ENCODE results near the gene NAT16. TPM values are rescaled to one million over a fixed set of nuclear protein-coding genes. Genes with fewer than 3 reads are reported as not detected.

The NAT16 gene
- total RNA-seq, 2 donors from 2014 or later, result 0.15 to 0.20 TPM

GRCh38 chr7:101174322-101174854 lies 5.7 kb downstream of the NAT16 start:
- peak overlapping the region; percentile 39 for H3K4me3 Mint-ChIP-seq
- DNase-seq, result peak; percentile 77
- no peak overlapping the region for H3K27ac ChIP-seq (ENCODE audit: low read depth, low read length)
- 35 to 44% methylated on average over 25 to 27 of the region's 28 CpGs for WGBS, 2 experiments (ENCODE audit: insufficient coverage in 1 of 2, insufficient read length in 1 of 2)
- H3K4me1 ChIP-seq (ENCODE audit: control insufficient read depth, insufficient read depth, low read length), result peaks cover 3% of the 10 kb centered on the region
- H3K36me3 ChIP-seq (ENCODE audit: control insufficient read depth, insufficient read depth, low read length), result no peaks in the 10 kb centered on the region
- no peak overlapping the region for H3K9ac ChIP-seq (ENCODE audit: extremely low read depth, low read length, poor library complexity, severe bottlenecking)
- H3K9me3 ChIP-seq (ENCODE audit: control insufficient read depth, low read length), result no peaks in the 10 kb centered on the region
- H3K4me3 ChIP-seq (ENCODE audit: low read length), result no peak overlapping the region
- peaks cover 100% of the 10 kb centered on the region for H3K27me3 Mint-ChIP-seq (ENCODE audit: insufficient read depth)
- peaks cover 91% of the 10 kb centered on the region for H3K27me3 ChIP-seq (ENCODE audit: control insufficient read depth, insufficient read depth, low read length, poor library complexity, severe bottlenecking)
- peaks cover 2% of the 10 kb centered on the region for H3K9me3 Mint-ChIP-seq
- H3K36me3 Mint-ChIP-seq (ENCODE audit: low read depth), result peaks cover 2% of the 10 kb centered on the region
- H3K27ac Mint-ChIP-seq, result no peak overlapping the region
- peaks cover 14% of the 10 kb centered on the region for H3K4me1 Mint-ChIP-seq
- TF ChIP-seq CTCF (conservative IDR thresholded peaks at IDR 0.05), result no peak

GRCh38 chr7:101173752-101174244 lies 6.3 kb downstream of the NAT16 start:
- Mint-ChIP-seq H3K27ac (no peak overlapping the region), H3K27me3 (ENCODE audit: insufficient read depth) (peaks cover 100% of the 10 kb centered on the region), H3K4me3 (peak overlapping the region; percentile 39), H3K4me1 (peaks cover 14% of the 10 kb centered on the region), H3K36me3 (ENCODE audit: low read depth) (peaks cover 2% of the 10 kb centered on the region), H3K9me3 (peaks cover 2% of the 10 kb centered on the region)
- no peak for TF ChIP-seq CTCF (conservative IDR thresholded peaks at IDR 0.05)
- no peaks in the 10 kb centered on the region for H3K9me3 ChIP-seq (ENCODE audit: control insufficient read depth, low read length)
- H3K27ac ChIP-seq (ENCODE audit: low read depth, low read length), result no peak overlapping the region
- no peak overlapping the region for H3K4me3 ChIP-seq (ENCODE audit: low read length)
- 22 to 24% methylated on average over 12 to 16 of the region's 16 CpGs for WGBS, 2 experiments (ENCODE audit: insufficient coverage in 1 of 2, insufficient read length in 1 of 2)
- no peak overlapping the region for H3K9ac ChIP-seq (ENCODE audit: extremely low read depth, low read length, poor library complexity, severe bottlenecking)
- H3K36me3 ChIP-seq (ENCODE audit: control insufficient read depth, insufficient read depth, low read length), result no peaks in the 10 kb centered on the region
- peaks cover 91% of the 10 kb centered on the region for H3K27me3 ChIP-seq (ENCODE audit: control insufficient read depth, insufficient read depth, low read length, poor library complexity, severe bottlenecking)
- peaks cover 3% of the 10 kb centered on the region for H3K4me1 ChIP-seq (ENCODE audit: control insufficient read depth, insufficient read depth, low read length)
- DNase-seq, result peak; percentile 94

DNA sequence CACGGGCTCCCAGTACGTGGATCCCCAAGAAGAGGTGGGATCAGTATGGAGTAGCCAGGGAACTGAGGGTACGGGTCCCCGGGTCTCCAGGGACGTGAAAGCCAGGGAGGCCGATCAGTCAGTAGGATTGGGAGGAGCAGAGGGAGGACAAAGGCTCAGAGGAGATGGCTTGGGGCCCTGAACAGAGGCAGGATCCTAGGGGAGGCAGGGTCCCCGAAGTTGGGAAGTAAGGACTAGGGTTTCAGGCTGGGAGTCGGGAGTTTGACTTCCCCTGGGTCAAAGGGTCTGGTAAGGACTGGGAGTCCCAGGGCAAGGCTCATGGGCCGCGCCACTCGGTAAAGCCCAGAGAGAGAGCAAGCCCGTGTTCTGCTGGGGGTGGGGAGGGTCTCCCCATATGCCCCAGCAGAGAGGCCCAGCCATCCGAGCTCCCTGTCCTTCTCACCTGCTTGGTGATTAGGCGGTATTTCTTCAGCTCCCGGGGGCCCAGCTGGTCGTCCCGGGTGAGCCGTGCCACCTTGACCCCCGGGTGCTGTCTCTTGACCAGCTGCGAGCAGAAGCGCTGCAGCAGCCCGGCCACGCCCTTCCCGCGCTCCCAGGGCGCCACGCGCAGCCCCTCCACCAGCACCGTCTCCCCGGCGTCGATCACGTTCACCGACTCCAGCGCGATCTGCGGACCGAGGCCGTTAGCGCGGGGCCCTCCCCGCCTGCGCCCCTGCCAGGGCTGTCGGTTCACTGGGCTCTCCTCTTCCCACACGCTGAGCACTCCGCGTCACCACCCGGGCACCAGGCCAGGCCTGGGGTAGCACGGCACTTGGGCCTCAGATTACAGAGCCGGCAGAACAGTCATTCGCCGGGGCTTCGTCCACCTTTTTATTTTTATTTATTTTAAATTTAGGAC lies 7.0 kb downstream of the NAT16 start:
- TF ChIP-seq CTCF (conservative IDR thresholded peaks at IDR 0.05), result no peak
- H3K27me3 Mint-ChIP-seq (ENCODE audit: insufficient read depth), result peaks cover 100% of the 10 kb centered on the region
- no peak overlapping the region for H3K27ac Mint-ChIP-seq
- Histone ChIP-seq H3K27ac (ENCODE audit: low read depth, low read length) (no peak overlapping the region), H3K4me1 (ENCODE audit: control insufficient read depth, insufficient read depth, low read length) (peaks cover 3% of the 10 kb centered on the region), H3K36me3 (ENCODE audit: control insufficient read depth, insufficient read depth, low read length) (no peaks in the 10 kb centered on the region), H3K4me3 (ENCODE audit: low read length) (no peak overlapping the region), H3K27me3 (ENCODE audit: control insufficient read depth, insufficient read depth, low read length, poor library complexity, severe bottlenecking) (peaks cover 91% of the 10 kb centered on the region), H3K9me3 (ENCODE audit: control insufficient read depth, low read length) (no peaks in the 10 kb centered on the region), H3K9ac (ENCODE audit: extremely low read depth, low read length, poor library complexity, severe bottlenecking) (no peak overlapping the region)
- peaks cover 14% of the 10 kb centered on the region for H3K4me1 Mint-ChIP-seq
- DNase-seq, result peak; percentile 61
- H3K4me3 Mint-ChIP-seq, result peak overlapping the region; percentile 26
- 4 to 7% methylated on average over 18 to 53 of the region's 53 CpGs for WGBS, 2 experiments (ENCODE audit: insufficient coverage in 1 of 2, insufficient read length in 1 of 2)
- peaks cover 2% of the 10 kb centered on the region for H3K9me3 Mint-ChIP-seq
- H3K36me3 Mint-ChIP-seq (ENCODE audit: low read depth), result peaks cover 2% of the 10 kb centered on the region

All from endodermal cell (in vitro differentiated cells).